ENCODE data around the gene CREBBP.

- TF ChIP-seq CTCF (IDR thresholded peaks at IDR 0.05) (no peak), ZFX (IDR thresholded peaks at IDR 0.05; ENCODE audit: borderline replicate concordance) (no peak)
Observed at GRCh38 chr16:3879258-3879886, 1.1 kb downstream of the CREBBP start.
